HepG2 (cell line): ENCODE results near the gene DIS3L2. TPM values are rescaled to one million over a fixed set of nuclear protein-coding genes. Genes with fewer than 3 reads are reported as not detected.

Experiments
- ATAC-seq: fragments of 200-7000 bp; cut with Tn5 transposase; 3 replicates; pipeline ENCODE4 v1.9.1; 2020; ENCODE audit warnings: mild to moderate bottlenecking, moderate library complexity
- BruUV-seq: library from RNA; stranded (reverse); fragments of 400-500 nt; replicated peaks from 2 replicates; lab custom pipeline; 2021; lab: Mats Ljungman, UMichigan
- CTCF ChIA-PET: fragments of 300-600 bp; formaldehyde crosslinking; extraction: SDS; loops from one replicate; lab custom pipeline; 2021; ENCODE audit warnings: low total read pairs, inconsistent platforms, low intra/inter-chr PET ratio; lab: Yijun Ruan, JAX
- POLR2A ChIA-PET: fragments of 350-600 bp; sonication (Branson Sonifier 250); formaldehyde crosslinking; loops from one replicate; lab custom pipeline; 2020; ENCODE audit warnings: antibody characterized with exemption, inconsistent platforms; lab: Yijun Ruan, JAX
- DNase-seq: peaks from one replicate; pipeline ENCODE4 v3.0.0-alpha.2; 2015; ENCODE audit warnings: low spot score
- FAIRE-seq: peaks from 3 replicates; lab custom pipeline; 2011; peaks lifted over from hg19 to GRCh38; lab: Jason Lieb, UNC
- H2AFZ ChIP-seq: one replicate; pipeline ENCODE4 v1.6.1; 2011; ENCODE audit warnings: low read length, inconsistent platforms
- H3K27ac ChIP-seq: fragments of 300-600 bp; 3 replicates; pipeline ENCODE4 v1.8.0; 2011; ENCODE audit warnings: mixed run types, mild to moderate bottlenecking, mixed read lengths, low read length, inconsistent platforms; ENCODE audit not compliant: insufficient read depth; ENCODE audit errors: extremely low read length
- H3K27me3 ChIP-seq, 2 experiments: fragments of 200-600 bp in 1 of 2; 2 replicates in 1 of 2; 3 replicates in 1 of 2; pipeline versions ENCODE4 v1.6.0 to v1.8.0; 2011; ENCODE audit warnings: low read length in 2 of 2, mild to moderate bottlenecking in 2 of 2, moderate library complexity in 2 of 2, inconsistent platforms in 1 of 2; ENCODE audit not compliant: insufficient read depth in 2 of 2, control insufficient read depth in 1 of 2
- H3K36me3 ChIP-seq, 2 experiments: fragments of 200-600 bp in 1 of 2; replicated peaks in 1 of 2; 2 replicates in 1 of 2; 3 replicates in 1 of 2; pipeline versions ENCODE4 v1.5.1 to v1.8.0; 2011; ENCODE audit warnings: low read length in 2 of 2, inconsistent platforms in 1 of 2; ENCODE audit not compliant: insufficient read depth in 2 of 2, control insufficient read depth in 1 of 2
- H3K4me1 ChIP-seq: 2 replicates; pipeline ENCODE4 v1.5.1; 2012; ENCODE audit warnings: low read length, inconsistent platforms; ENCODE audit not compliant: insufficient read depth
- H3K4me2 ChIP-seq: 2 replicates; pipeline ENCODE4 v1.6.0; 2011; ENCODE audit warnings: low read depth, low read length, inconsistent platforms
- H3K4me3 ChIP-seq, 3 experiments: fragments of 200-600 bp in 1 of 3; sonication (generic), shearing (Covaris generic) in 1 of 3; replicated peaks in 1 of 3; 2 replicates each; pipeline ENCODE4 v1.5.1; 2011 to 2016; ENCODE audit warnings: low read length in 3 of 3, inconsistent platforms in 2 of 3, low read depth in 2 of 3, mild to moderate bottlenecking in 2 of 3, control low read depth in 1 of 3, mixed read lengths in 1 of 3; ENCODE audit not compliant: insufficient read depth in 1 of 3
- H3K79me2 ChIP-seq: one replicate; pipeline ENCODE4 v1.6.1; 2011; ENCODE audit warnings: low read length, inconsistent platforms; ENCODE audit not compliant: insufficient read depth
- H3K9ac ChIP-seq: 2 replicates; pipeline ENCODE4 v1.6.0; 2011; ENCODE audit warnings: mild to moderate bottlenecking, low read depth, low read length, inconsistent platforms; ENCODE audit not compliant: insufficient read depth
- H3K9me3 ChIP-seq: 2 replicates; pipeline ENCODE4 v1.5.1; 2012; ENCODE audit warnings: mild to moderate bottlenecking, low read length
- H4K20me1 ChIP-seq: 2 replicates; pipeline ENCODE4 v1.6.0; 2011; ENCODE audit warnings: inconsistent platforms, mild to moderate bottlenecking, low read length, moderate library complexity; ENCODE audit not compliant: insufficient read depth
- ASH2L ChIP-seq: fragments of 300-600, 200-600 bp; sonication (generic); IDR thresholded peaks from 2 replicates; pipeline ENCODE4 v1.7.0; 2017; ENCODE audit warnings: low read depth, mild to moderate bottlenecking, moderate library complexity, mixed read lengths, low read length; ENCODE audit not compliant: insufficient read length
- GZF1 ChIP-seq: sonication (generic); formaldehyde crosslinking; IDR thresholded peaks from 2 replicates; pipeline ENCODE4 v1.5.1; 2020; ENCODE audit warnings: mild to moderate bottlenecking, missing genetic modification reagents
- NFE2 ChIP-seq: sonication (generic); formaldehyde crosslinking; IDR thresholded peaks from 2 replicates; pipeline ENCODE4 v1.4.0; 2020; ENCODE audit warnings: missing genetic modification reagents
- PHF8 ChIP-seq: sonication (generic); formaldehyde crosslinking; IDR thresholded peaks from 2 replicates; pipeline ENCODE4 v1.5.0; 2020; ENCODE audit warnings: missing genetic modification reagents
- SATB2 ChIP-seq: sonication (generic); formaldehyde crosslinking; IDR thresholded peaks from 2 replicates; pipeline ENCODE4 v1.5.0; 2020; ENCODE audit warnings: missing genetic modification reagents
- TBX2 ChIP-seq: sonication (generic); formaldehyde crosslinking; IDR thresholded peaks from 2 replicates; pipeline ENCODE4 v1.5.0; 2020; ENCODE audit warnings: missing genetic modification reagents, mild to moderate bottlenecking, borderline replicate concordance
- ZBTB39 ChIP-seq: sonication (generic); formaldehyde crosslinking; IDR thresholded peaks from 2 replicates; pipeline ENCODE4 v1.5.0; 2020; ENCODE audit warnings: missing genetic modification reagents
- ZNF207 ChIP-seq: fragments of 450-650 bp; IDR thresholded peaks from 2 replicates; pipeline ENCODE4 v1.6.1; 2016; ENCODE audit warnings: antibody characterized with exemption, borderline replicate concordance
- ZNF280D ChIP-seq: sonication (generic); formaldehyde crosslinking; IDR thresholded peaks from 2 replicates; pipeline ENCODE4 v1.5.1; 2020; ENCODE audit warnings: mild to moderate bottlenecking, missing genetic modification reagents
- ZNF292 ChIP-seq: sonication (generic); formaldehyde crosslinking; IDR thresholded peaks from 2 replicates; pipeline ENCODE4 v1.8.1; 2022; ENCODE audit warnings: mild to moderate bottlenecking, low read depth, missing genetic modification reagents, borderline replicate concordance
- ZNF317 ChIP-seq: sonication (generic); formaldehyde crosslinking; IDR thresholded peaks from 2 replicates; pipeline ENCODE4 v1.5.0; 2020; ENCODE audit warnings: mild to moderate bottlenecking, missing genetic modification reagents
- ZNF670 ChIP-seq: sonication (generic); formaldehyde crosslinking; IDR thresholded peaks from 2 replicates; pipeline ENCODE4 v1.8.0; 2022; ENCODE audit warnings: mild to moderate bottlenecking, missing genetic modification reagents, borderline replicate concordance
- ZNF7 ChIP-seq: IDR thresholded peaks from 2 replicates; pipeline ENCODE4 v1.6.1; 2016; ENCODE audit warnings: missing biosample characterization, missing genetic modification reagents
- ZNF703 ChIP-seq: sonication (generic); formaldehyde crosslinking; IDR thresholded peaks from 2 replicates; pipeline ENCODE4 v1.5.1; 2020; ENCODE audit warnings: missing genetic modification reagents, mild to moderate bottlenecking, moderate library complexity, borderline replicate concordance
- ZNF784 ChIP-seq: sonication (generic); formaldehyde crosslinking; IDR thresholded peaks from 2 replicates; pipeline ENCODE4 v1.5.1; 2020; ENCODE audit warnings: missing genetic modification reagents, mild to moderate bottlenecking, borderline replicate concordance
- WGBS: methylation state at CpG from one replicate; pipeline ENCODE4 v1.1.6; 2017; ENCODE audit warnings: low lambda C conversion rate; 5-methylcytosine and 5-hydroxymethylcytosine counted together
- in situ Hi-C: cut with HindIII; loops from 2 replicates; pipeline ENCODE4 v1.10.0; 2017; ENCODE audit warnings: low pct_unique_long_range_greater_than_20kb; ENCODE audit not compliant: extremely low pct_ligation_motif_present
- intact Hi-C: fragments of 100-400 bp; cut with micrococcal nuclease; formaldehyde crosslinking; loops from one replicate; pipeline ENCODE4 v1.10.0; 2022; ENCODE audit not compliant: unreplicated experiment
- polyA plus RNA-seq, 8 experiments: library from polyadenylated mRNA; depleted of rRNA in 3 of 8; stranded (reverse) in 7 of 8; unstranded in 1 of 8; fragments of >200 nt; fragmentation: Illumina TruSeq in 4 of 8; extraction: Trizol in 4 of 8; gene quantifications; 2 replicates each; pipeline versions ENCODE4 v1.2.1 to v1.2.3, GENCODE V29; 2011 to 2016; ENCODE audit warnings: low read depth in 4 of 8, missing spikeins in 1 of 8, mixed read lengths in 1 of 8; ENCODE audit not compliant: insufficient read depth in 1 of 8
- total RNA-seq, 5 experiments: library from RNA; depleted of rRNA; stranded (reverse); fragments of >200 nt; fragmentation: Illumina TruSeq; extraction: Trizol; gene quantifications; 2 replicates each; pipeline ENCODE4 v1.2.3, GENCODE V29; 2016; ENCODE audit warnings: low read depth in 1 of 5
- TF ChIP-seq, protein P1 (sequence below): sonication (generic); formaldehyde crosslinking; IDR thresholded peaks from 2 replicates; pipeline ENCODE4 v1.9.0; 2022; ENCODE audit warnings: low read depth, missing genetic modification reagents

DIS3L2 gene
- total and polyA plus RNA-seq, 2 of the 13 experiments (the other 11 are each of a cell fraction or from before 2014, with no cell fraction given): 7.0 to 23.9 TPM

- FAIRE-seq (no peak), DNase-seq (peak; percentile 8), ATAC-seq (no peak)
- H3K9me3 ChIP-seq: no peaks in the 10 kb centered on the region
- WGBS: 78% methylated on average over 4 of the region's 4 CpGs
- H4K20me1 ChIP-seq: no peaks in the 10 kb centered on the region
- H3K4me3 ChIP-seq: no peak overlapping the region
- H2AFZ ChIP-seq: no peak overlapping the region
- BruUV-seq: no TSS peak
- H3K27ac ChIP-seq: no peak overlapping the region
- H3K79me2 ChIP-seq: no peaks in the 10 kb centered on the region
- intact Hi-C loops (no loop called here), in situ Hi-C loops (no loop called here)
- H3K27me3 ChIP-seq: no peaks in the 10 kb centered on the region
- no peak overlapping the region for H3K4me2 ChIP-seq
- CTCF ChIA-PET: no interaction called here
- POLR2A ChIA-PET: no interaction called here
- H3K4me1 ChIP-seq: peaks cover 8% of the 10 kb centered on the region; the same call in 1 of the 2 replicates
- no peak overlapping the region for H3K9ac ChIP-seq
- peaks cover 9 to 16% of the 10 kb centered on the region in 2 experiments for H3K36me3 ChIP-seq
- TF ChIP-seq ZNF207 (no peak), ZNF292 (no peak), ZNF280D (no peak), NFE2 (CRISPR knock-in tag) (no peak), ZNF784 (CRISPR knock-in tag) (no peak), GZF1 (CRISPR knock-in tag) (no peak), PHF8 (no peak), ZNF7 (CRISPR knock-in tag) (no peak), ZNF703 (CRISPR knock-in tag) (no peak), TBX2 (CRISPR knock-in tag) (no peak), ZNF670 (no peak), ZBTB39 (no peak), ASH2L (no peak), ZNF317 (CRISPR knock-in tag) (no peak), SATB2 (CRISPR knock-in tag) (no peak)
- TF ChIP-seq, protein P1, sequence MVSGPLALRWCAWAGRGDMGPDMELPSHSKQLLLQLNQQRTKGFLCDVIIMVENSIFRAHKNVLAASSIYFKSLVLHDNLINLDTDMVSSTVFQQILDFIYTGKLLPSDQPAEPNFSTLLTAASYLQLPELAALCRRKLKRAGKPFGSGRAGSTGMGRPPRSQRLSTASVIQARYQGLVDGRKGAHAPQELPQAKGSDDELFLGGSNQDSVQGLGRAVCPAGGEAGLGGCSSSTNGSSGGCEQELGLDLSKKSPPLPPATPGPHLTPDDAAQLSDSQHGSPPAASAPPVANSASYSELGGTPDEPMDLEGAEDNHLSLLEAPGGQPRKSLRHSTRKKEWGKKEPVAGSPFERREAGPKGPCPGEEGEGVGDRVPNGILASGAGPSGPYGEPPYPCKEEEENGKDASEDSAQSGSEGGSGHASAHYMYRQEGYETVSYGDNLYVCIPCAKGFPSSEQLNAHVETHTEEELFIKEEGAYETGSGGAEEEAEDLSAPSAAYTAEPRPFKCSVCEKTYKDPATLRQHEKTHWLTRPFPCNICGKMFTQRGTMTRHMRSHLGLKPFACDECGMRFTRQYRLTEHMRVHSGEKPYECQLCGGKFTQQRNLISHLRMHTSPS (CRISPR knock-in tag): no peak
Measured at GRCh38 chr2:232129483-232129882, 168.0 kb downstream of the DIS3L2 start.
